ENCODE measurements around the gene RBM42. TPM values are rescaled to one million over a fixed set of nuclear protein-coding genes. Genes with fewer than 3 reads are reported as not detected.

The RBM42 gene
- total and polyA plus RNA-seq, 9 of the 15 experiments (the other 6 are each of a cell fraction or from before 2014, with no cell fraction given): 5.7 to 149 (median 32.4) TPM

DNA sequence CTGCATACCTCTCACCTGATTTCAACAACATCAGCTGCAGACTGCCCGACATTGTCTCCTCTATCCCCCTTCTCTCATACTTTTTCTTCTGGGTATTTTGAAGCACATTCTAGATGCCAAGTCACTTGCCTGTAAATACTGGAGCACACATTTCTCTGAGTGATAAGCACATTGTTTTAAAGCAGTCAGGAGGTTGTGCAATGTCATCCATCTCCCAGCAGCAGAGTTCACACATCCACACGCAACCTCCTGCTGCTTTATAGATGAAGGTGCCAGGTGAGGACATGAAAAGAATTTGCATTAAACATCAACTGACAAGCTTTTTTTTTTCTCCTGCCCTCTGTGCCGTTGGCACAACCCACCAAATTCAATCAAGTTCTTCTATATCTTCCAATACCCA is 43.0 kb downstream of the RBM42 start (continued):
- TF ChIP-seq, protein P1, sequence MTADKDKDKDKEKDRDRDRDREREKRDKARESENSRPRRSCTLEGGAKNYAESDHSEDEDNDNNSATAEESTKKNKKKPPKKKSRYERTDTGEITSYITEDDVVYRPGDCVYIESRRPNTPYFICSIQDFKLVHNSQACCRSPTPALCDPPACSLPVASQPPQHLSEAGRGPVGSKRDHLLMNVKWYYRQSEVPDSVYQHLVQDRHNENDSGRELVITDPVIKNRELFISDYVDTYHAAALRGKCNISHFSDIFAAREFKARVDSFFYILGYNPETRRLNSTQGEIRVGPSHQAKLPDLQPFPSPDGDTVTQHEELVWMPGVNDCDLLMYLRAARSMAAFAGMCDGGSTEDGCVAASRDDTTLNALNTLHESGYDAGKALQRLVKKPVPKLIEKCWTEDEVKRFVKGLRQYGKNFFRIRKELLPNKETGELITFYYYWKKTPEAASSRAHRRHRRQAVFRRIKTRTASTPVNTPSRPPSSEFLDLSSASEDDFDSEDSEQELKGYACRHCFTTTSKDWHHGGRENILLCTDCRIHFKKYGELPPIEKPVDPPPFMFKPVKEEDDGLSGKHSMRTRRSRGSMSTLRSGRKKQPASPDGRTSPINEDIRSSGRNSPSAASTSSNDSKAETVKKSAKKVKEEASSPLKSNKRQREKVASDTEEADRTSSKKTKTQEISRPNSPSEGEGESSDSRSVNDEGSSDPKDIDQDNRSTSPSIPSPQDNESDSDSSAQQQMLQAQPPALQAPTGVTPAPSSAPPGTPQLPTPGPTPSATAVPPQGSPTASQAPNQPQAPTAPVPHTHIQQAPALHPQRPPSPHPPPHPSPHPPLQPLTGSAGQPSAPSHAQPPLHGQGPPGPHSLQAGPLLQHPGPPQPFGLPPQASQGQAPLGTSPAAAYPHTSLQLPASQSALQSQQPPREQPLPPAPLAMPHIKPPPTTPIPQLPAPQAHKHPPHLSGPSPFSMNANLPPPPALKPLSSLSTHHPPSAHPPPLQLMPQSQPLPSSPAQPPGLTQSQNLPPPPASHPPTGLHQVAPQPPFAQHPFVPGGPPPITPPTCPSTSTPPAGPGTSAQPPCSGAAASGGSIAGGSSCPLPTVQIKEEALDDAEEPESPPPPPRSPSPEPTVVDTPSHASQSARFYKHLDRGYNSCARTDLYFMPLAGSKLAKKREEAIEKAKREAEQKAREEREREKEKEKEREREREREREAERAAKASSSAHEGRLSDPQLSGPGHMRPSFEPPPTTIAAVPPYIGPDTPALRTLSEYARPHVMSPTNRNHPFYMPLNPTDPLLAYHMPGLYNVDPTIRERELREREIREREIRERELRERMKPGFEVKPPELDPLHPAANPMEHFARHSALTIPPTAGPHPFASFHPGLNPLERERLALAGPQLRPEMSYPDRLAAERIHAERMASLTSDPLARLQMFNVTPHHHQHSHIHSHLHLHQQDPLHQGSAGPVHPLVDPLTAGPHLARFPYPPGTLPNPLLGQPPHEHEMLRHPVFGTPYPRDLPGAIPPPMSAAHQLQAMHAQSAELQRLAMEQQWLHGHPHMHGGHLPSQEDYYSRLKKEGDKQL (CRISPR knock-in tag; IDR thresholded peaks at IDR 0.05; ENCODE audit: borderline replicate concordance): no peak
- TF ChIP-seq ZNF444 (CRISPR knock-in tag; IDR thresholded peaks at IDR 0.05): no peak
- TF ChIP-seq, protein P2, sequence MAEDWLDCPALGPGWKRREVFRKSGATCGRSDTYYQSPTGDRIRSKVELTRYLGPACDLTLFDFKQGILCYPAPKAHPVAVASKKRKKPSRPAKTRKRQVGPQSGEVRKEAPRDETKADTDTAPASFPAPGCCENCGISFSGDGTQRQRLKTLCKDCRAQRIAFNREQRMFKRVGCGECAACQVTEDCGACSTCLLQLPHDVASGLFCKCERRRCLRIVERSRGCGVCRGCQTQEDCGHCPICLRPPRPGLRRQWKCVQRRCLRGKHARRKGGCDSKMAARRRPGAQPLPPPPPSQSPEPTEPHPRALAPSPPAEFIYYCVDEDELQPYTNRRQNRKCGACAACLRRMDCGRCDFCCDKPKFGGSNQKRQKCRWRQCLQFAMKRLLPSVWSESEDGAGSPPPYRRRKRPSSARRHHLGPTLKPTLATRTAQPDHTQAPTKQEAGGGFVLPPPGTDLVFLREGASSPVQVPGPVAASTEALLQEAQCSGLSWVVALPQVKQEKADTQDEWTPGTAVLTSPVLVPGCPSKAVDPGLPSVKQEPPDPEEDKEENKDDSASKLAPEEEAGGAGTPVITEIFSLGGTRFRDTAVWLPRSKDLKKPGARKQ (CRISPR knock-in tag; IDR thresholded peaks at IDR 0.05): no peak
- TF ChIP-seq RBFOX2 (IDR thresholded peaks at IDR 0.05; ENCODE audit: low read depth, low read length): no peak
- no peak for TF ChIP-seq PYGO2 (tag; IDR thresholded peaks at IDR 0.05)
- TF ChIP-seq, protein P3, sequence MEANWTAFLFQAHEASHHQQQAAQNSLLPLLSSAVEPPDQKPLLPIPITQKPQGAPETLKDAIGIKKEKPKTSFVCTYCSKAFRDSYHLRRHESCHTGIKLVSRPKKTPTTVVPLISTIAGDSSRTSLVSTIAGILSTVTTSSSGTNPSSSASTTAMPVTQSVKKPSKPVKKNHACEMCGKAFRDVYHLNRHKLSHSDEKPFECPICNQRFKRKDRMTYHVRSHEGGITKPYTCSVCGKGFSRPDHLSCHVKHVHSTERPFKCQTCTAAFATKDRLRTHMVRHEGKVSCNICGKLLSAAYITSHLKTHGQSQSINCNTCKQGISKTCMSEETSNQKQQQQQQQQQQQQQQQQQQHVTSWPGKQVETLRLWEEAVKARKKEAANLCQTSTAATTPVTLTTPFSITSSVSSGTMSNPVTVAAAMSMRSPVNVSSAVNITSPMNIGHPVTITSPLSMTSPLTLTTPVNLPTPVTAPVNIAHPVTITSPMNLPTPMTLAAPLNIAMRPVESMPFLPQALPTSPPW (CRISPR knock-in tag; IDR thresholded peaks at IDR 0.05): no peak
- TF ChIP-seq SMARCA4 (IDR thresholded peaks at IDR 0.05): peak; percentile 94
- no peak for TF ChIP-seq ETS2 (tag; IDR thresholded peaks at IDR 0.05; ENCODE audit: borderline replicate concordance, poor library complexity, severe bottlenecking)
- TF ChIP-seq, protein P4, sequence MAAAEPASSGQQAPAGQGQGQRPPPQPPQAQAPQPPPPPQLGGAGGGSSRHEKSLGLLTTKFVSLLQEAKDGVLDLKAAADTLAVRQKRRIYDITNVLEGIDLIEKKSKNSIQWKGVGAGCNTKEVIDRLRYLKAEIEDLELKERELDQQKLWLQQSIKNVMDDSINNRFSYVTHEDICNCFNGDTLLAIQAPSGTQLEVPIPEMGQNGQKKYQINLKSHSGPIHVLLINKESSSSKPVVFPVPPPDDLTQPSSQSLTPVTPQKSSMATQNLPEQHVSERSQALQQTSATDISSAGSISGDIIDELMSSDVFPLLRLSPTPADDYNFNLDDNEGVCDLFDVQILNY (CRISPR knock-in tag; IDR thresholded peaks at IDR 0.05): no peak
- TF ChIP-seq HMG20B (CRISPR knock-in tag; IDR thresholded peaks at IDR 0.05): no peak
- TF ChIP-seq, protein P5, sequence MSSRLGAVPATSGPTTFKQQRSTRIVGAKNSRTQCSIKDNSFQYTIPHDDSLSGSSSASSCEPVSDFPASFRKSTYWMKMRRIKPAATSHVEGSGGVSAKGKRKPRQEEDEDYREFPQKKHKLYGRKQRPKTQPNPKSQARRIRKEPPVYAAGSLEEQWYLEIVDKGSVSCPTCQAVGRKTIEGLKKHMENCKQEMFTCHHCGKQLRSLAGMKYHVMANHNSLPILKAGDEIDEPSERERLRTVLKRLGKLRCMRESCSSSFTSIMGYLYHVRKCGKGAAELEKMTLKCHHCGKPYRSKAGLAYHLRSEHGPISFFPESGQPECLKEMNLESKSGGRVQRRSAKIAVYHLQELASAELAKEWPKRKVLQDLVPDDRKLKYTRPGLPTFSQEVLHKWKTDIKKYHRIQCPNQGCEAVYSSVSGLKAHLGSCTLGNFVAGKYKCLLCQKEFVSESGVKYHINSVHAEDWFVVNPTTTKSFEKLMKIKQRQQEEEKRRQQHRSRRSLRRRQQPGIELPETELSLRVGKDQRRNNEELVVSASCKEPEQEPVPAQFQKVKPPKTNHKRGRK (tag; IDR thresholded peaks at IDR 0.05): no peak
- TF ChIP-seq RBM39 (optimal IDR thresholded peaks at IDR 0.05; ENCODE audit: low read depth, low read length): no peak
- TF ChIP-seq ZNF583 (CRISPR knock-in tag; IDR thresholded peaks at IDR 0.05): no peak
- peak; percentile 81 for TF ChIP-seq CTBP1 (IDR thresholded peaks at IDR 0.05; ENCODE audit: borderline replicate concordance)
- TF ChIP-seq, protein P6, sequence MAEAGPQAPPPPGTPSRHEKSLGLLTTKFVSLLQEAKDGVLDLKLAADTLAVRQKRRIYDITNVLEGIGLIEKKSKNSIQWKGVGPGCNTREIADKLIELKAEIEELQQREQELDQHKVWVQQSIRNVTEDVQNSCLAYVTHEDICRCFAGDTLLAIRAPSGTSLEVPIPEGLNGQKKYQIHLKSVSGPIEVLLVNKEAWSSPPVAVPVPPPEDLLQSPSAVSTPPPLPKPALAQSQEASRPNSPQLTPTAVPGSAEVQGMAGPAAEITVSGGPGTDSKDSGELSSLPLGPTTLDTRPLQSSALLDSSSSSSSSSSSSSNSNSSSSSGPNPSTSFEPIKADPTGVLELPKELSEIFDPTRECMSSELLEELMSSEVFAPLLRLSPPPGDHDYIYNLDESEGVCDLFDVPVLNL (CRISPR knock-in tag; IDR thresholded peaks at IDR 0.05; ENCODE audit: low read depth): no peak
- no peak for TF ChIP-seq NR2C1 (IDR thresholded peaks at IDR 0.05)
- TF ChIP-seq NR2C1 (tag; IDR thresholded peaks at IDR 0.05): no peak

Measured in K562 (cell line).